GM21619 (cell line): ENCODE measurements around the gene BANF1.
A peak's percentile ranks its signal among the peaks of the same experiment; 100 is the strongest.
"Not testable (repeated sequence)": the region's sequence is repeated elsewhere in the genome, so short reads cannot be mapped to it uniquely, and the experiment has no call there.

Experiments used
- ATAC-seq: cut with Tn5 transposase; IDR thresholded peaks from one replicate; pipeline ENCODE4 v1.9.1; 2021; ENCODE audit not compliant: unreplicated experiment

The BANF1 gene

DNA sequence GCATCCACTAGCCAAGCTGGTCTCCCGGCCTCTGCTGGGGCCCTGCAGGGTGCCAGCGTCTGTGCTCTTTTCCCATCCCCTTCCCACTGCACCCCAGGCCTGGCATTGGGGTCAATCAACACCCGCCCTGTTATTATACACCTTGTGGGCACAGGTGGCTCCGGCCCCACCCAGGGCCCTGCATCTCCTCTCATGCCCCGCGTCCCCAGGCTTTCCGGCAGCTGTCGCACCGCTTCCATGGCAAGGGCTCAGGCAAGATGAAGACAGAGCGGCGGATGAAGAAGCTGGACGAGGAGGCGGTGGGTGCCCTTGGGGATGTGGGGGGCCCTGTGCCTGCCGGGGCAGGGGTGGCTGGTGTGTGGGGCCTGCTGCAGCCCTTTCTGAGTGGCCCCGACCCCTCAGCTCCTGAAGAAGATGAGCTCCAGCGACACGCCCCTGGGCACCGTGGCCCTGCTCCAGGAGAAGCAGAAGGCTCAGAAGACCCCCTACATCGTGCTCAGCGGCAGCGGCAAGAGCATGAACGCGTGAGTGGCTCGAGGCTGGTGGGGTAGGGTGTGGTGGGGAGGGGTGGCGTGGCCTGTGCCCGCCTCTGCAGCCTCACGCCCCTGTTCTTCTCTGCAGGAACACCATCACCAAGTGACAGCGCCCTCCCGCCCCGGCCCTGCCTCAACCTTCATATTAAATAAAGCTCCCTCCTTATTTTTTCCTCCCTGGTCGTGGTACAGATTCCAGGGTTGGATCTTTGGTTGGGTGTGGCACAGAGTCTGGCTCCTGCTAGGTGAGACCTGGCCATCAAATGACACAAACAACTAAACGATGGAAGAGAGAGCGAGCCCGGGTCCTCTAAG lies 23.7 kb upstream of the BANF1 start:
- no peak for ATAC-seq

DNA sequence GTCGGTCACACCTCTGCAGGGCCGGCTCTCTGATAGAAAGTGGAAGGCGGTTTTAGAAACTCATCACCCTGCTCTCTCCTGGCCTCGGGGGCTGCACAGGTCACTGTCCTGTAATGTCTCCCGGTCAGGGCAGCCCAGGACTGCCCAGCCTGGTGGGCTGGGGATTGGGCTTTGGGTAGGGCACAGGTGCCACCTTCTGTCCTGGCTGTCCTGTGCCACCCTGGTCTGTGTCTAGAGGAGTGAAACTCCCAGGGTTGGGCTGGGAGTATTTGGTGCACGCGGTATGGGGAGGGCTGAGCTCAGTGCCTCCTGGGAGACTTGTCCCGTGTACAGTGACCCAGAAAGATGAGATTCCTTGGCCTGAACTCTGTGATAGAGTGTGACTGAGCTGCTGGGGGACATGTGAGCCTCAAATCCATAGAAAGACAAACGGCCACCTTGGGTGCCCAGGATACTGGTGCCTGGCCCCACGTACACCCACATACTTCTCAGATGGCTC lies 23.0 kb upstream of the BANF1 start:
- no peak for ATAC-seq

DNA sequence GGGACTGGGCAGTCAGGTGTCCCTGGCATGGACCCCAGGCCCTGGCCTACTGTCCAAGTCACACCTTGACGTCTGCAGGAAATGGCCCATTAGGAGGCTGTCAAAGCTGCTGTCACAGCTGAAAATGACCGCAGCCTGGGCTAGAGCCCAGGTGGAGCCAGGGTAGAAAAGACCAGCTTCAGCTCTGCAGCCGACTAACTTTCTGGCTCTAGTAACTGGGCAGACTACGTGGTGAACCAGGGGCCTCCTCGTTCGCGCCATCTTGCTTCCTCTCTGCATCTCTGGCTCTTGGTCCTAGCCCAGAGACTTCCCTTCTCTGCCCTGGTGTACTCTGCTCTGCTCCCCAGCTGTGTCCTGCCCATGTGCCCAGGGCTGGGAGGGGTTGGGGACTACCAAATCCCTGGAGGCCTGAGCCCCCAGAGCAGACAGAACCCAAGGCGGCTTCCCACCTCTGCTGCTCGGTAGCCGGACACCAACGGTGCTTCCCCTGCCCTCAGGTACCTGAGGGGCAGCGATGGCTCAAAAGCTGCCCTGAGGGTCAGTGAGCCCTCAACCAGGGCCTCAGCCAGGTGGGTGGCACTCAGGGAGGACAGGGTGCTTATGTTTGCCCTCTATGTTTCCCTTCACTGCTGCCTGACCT lies 21.1 kb upstream of the BANF1 start:
- ATAC-seq: no peak

DNA sequence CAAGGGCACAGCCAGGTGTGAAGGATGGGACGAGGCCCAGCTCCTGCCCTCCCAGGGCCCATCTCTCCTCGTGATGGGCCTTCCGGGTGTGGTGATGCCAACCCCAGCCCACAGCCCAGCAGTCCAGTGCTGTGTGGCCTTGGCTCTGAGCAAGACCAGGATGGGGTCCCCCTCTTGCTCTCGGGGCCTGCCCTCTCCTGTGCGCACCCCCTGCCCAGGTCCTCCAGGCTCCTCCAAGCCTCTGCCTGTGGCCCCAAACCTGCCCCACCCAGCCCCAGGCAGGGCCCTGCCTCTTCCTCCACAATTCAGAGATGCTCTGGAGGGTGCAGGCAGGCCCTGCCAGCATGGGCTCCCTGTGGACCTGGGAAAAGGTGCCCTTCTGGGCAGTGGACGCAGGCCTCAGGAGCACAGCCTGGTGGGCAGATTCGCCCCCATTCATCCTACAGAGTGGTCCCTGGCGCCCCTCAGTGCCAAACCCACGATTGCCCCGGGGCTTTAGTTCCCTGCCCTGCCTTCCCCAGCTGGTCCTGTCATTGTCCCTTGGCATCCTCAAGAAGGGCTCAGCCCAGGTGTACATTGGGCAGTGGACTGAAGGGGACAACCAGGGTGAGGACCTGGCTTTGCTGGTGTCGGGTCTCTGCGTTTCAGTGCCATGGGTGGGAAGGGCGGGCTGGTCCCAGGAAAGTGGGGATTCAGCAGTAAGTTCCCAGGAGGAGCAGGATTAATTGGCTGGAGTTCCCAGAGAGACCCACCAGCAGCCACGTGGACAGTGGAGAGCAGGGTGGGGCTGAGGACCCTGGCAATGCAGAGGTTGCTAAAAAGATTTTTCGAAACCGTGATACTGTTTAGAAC lies 20.1 kb upstream of the BANF1 start:
- ATAC-seq: no peak

DNA sequence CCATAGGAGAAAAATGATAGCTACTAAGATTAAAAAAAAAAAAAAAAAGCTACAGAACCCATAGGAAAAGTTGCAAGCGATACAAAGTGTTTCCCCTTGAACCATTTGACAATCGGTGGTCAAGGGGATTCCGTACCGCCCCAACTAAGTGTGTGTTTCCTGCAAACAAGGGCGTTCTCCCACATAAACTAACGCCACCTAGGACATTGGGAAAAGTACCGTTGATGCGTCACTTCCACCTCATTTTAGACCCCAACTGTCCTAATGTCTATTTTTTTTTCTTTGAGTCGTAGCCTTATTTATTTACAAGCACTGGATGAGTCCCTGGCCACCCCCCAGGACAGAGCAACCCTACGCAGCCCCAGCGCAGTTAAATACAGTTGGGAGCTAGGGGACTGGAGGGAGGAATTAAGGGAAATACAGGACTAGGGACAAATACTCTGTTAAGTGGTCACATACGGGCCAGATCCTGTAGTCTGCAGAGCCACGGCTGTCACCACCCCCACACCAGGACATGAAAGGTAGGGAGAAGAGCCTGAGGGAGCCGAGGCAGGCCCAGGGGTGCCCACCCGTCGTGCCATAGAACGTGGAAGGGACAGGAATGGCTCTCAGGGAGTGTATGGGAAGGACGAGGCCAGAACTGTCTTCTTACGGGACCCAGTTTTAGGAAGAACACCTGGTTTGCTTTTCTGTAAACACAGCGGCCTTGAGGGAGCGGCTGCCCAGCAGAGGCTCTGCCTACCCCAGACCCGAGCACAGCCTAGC lies 19.3 kb upstream of the BANF1 start:
- ATAC-seq: no peak

DNA sequence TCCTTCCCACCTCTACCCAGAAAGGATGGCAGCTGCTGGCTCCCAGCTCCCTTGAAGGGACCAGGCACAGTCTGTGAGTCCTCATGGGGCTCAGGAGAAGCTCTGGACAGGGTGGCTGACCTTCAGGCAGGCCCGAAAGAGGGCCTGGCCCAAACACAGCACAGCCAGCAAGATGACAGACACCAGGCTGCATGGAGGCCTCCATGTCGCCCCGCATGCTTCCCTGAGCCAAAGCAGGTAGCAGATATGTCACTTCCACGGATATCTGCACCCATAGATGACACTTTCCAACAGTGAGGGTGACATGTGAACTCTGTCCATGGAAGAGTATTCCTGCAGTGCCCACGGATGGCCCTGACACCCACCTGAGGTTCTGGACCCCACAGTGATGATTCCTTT lies 18.7 kb upstream of the BANF1 start:
- no peak for ATAC-seq

DNA sequence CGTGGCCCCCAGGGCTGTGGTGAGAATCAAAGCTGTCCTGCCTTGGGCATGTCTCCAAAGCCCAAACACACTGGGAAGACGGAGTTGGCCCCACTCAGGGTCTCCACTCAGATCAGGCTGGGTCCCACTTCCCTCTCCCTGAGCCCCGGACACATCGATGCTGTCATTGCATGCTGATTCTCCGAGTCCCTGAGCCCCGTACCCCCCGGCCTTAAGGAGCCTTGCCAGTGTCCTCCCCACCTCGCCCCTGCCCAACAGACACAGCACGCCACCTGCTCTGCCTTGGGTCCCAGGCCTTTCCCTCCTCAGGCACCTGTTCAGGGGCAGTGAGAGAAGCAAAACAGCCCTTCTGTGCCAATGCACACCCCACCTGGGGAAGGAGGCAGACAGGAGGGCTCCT lies 15.0 kb upstream of the BANF1 start:
- no peak for ATAC-seq

DNA sequence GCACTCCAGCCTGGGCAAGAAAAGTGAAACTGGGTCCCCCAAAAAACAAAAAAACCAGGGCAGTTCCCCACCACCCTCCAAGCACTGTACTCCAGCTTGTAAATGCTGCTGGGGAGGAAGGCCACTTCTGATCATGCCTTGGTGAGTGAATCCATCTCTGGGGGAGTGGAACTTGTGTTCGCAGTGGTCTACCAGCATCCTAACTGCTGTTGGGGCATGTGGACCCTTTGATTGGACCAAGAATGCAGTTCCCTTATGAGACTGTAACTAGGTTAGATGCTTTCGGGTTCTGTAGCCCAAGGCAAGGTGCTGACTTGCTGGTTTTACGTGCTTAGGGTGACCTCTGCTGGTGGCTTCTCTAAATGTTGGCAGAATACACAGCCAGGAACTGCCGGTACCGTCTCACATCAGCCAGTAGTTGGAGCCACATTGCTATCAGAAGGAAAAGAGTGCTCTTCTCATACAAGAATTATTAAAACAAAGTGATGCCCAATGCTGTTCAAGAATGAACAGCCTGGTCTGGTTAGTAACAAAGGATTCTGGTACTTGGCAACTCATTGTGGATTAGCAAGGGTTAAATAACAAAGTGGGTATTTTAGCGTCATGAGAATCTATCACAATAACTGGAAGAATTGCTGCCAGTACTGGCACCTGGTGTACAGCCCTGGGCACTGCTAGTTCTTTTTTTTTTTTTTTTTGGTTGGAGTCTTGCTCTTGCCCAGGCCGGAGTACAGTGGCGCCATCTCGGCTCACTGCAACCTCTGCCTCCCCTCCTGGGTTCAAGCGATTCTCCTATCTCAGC lies 13.3 kb upstream of the BANF1 start:
- peak; percentile 99 for ATAC-seq

DNA sequence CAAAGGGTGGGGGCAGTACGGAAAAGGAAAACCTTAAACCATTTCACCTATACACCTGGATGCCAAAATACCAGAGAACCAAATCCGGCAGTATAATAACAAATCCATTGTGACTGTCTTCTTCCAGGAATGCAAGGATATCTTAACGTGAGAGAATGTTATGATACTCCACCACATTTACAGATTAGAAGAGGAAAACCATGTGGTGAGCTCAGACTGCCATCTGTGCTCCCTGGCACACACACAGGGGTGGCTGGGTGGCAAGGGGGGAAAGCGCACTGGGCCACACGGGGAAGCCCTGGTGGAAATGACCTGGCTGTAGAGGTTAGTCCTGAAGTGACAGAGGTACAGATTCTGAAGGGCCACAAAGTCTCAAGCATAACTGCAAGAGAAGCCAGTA lies 10.2 kb upstream of the BANF1 start:
- ATAC-seq: no peak

DNA sequence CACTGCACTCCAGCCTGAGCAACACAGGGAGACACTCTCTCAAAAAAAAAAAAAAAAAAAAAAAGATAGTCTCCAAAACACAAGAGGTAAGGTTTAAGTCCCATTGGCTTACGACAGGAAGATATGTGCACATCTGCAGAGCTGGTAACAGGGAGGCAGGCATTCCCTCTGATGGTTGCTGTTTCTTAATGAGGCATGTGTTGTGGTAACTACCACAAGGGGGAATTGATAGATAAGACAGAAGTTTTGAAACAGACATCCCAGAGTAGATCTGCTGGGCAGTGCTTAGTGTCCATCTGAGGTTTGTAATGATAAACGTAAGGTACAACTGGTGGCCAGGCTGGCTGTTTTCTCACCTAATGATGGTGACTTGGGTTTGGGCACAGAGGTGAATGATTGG lies 5.0 kb upstream of the BANF1 start:
- no peak for ATAC-seq

DNA sequence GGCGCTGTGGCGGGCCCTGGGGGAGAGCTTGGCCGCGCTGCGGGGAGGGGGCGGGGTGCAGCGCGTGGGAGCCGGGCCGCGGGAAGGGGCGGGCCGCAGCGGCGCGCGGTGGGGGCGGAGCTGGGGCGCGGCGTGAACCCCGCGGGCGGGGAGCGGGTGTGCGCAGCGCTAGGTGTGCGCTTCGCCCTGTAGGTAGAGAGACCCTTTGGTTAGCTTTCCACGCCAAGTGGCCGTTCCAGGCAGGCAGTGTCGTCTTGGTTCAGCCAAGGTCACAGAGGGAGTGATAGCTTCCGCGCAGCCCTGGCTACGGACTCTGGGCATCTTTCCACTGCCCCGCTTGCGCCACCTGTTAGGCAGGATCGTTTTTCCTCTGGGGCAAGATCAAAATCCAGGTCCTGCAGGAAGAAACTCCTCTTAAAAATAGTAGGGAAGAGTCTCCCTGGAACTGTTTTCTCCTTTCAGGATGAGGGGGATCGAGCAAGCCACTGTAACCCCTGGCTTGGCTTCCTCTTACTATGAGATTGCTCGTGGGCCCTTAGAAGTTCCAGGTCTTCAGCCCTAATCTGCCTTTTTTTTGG lies 434 bp downstream of the BANF1 start:
- peak; percentile 34 for ATAC-seq

DNA sequence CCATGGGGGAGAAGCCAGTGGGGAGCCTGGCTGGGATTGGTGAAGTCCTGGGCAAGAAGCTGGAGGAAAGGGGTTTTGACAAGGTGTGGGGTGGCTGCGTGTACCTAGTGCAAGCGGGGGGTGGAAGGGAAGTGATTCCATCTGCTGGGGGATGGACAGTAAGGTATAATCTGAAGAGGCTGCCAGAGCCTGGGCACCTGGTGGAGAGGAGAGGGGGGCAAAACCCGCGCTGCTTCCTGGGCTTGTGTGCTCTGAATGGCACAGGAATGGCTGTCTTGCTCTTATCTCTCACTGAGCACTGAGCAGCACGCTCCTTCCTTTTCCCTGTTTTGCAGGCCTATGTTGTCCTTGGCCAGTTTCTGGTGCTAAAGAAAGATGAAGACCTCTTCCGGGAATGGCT lies 988 bp downstream of the BANF1 start:
- ATAC-seq: no peak

DNA sequence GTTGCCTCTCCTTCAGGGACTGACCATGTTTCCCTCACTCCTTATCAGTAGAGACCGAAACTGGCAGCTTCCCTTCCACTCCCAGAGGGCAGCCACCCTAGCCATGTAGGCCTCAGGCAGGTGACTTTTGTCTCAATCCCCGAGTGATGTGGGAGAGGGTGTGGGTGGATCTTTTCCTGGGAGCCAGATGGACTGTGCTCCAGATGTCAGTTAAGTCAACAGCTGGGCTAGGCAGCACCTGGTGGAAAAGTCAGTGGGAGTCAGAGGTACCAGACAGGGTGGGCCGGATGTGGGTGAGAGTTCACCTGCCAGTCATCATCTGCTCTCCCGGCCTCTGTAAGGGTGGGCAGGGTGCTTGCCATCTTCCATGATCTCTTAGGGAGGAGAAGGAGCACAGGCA lies 1.9 kb downstream of the BANF1 start:
- no peak for ATAC-seq

DNA sequence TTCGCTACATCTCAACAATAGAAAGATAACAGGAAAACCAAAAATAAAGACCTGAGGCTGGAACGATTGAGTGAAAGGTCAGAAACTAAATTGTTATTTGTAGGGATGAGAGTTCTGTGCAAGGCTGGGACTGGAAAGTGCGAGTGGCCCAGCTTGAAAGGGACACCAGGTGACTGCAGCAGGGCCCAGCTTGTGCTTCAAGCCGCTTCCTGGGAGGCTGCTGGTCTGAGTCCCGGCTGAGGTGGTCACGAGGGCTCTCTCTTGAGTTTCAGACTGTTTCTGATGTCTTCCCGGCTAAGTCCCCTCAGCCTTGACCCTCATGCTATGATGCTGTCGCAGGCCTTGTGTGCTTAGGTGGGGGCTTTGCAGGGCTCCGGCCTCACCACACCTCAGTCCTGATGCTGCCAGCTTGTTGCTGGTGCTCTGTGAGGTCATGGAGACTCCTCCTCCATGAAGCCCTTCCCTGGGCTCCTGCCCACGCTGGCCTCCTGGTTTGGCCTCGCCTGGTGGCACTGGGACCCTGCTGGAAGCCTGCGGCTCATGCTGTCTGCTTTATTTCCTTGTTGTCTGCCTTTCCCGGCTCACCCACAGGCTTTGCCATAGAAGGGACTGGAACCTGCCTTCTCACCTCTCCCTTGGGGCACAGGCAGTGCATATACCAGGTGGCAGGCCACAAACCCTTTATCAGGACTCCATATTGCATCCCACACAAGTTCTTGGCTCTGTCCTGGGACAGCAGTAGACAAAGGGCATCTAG lies 4.0 kb downstream of the BANF1 start:
- ATAC-seq: no peak

DNA sequence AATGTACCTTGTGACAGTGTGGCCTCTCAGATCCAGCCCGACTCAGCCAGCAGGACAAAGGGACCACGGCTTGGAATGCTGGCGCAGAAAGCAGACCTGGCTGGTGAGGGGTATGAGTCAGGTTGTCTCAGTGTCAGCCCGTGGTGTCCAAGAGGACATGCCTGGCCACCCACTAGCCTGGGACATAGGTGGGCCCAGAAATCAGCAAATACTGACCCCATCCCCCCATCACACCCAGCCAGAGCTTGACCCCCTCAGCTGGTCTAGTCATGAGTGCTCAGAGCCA lies 4.5 kb downstream of the BANF1 start:
- no peak for ATAC-seq

DNA sequence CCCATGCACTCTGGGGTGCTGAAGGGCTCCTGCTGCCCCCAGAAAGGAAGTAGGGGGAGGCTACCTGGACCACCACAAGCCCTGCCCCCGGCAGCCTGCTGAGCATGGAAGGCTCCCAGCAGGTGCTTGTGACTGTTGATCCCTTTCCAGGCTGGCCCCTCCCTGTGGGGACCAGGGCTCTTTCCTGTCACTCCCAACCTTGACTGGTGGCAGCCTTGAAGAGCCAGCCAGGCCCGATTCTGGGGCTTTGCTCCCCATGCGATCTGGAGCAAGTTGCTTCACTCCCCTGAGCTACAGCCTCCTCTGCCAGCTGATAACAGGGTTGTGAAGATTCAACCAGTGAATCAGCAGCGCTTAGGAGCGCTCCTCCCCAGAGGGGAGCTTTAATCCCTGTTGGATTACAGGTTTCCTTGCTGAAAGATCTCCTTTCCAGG lies 4.9 kb downstream of the BANF1 start:
- ATAC-seq: no peak

DNA sequence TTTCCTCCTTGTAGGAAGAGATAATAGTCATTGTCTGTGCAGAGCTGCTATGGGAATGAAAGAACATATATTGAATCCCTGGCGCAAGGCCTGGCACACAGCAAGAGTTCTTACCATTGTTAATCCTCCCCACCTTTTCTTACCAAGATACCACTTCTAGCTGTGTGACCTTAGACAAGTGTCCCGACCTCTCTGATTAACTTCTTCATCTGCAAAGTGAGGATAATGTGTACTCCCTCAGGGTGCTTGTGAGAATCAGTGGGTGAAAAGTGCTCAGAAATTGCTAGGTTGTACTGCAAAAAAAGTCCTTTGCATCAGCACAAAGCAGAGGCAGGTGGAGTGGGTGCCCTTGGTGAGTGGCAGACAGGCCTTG lies 5.8 kb downstream of the BANF1 start:
- ATAC-seq: no peak

DNA sequence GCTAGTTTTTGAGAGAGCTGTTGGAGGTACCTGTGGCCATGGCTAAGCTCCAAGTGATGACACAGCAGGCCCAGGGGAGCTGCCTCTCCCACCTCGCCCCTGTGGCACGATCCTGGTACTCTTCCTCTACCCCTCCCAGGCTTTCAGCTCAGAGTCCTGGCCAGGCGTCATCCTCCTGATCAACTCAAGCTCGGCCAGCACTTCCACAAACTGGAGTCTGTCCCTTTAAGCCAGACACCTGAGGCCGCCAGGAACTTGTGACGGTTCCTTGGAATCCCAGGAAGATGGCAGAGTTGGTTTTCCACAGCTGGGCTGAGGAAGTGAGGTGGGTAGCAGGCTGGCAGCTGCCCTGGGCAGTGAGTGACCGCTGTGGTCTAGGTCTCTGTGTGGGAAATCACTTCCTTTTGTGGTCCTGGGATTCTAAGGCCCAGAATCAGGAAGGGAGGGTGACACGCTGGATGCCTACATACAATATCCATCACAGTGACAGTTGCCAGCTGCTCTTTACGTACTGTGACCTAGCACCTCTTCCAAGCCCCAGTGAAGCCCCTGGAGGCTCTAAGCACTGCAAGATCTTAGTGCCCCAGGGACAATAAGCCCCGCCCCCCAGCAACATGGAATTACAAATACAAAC lies 6.3 kb downstream of the BANF1 start:
- no peak for ATAC-seq

DNA sequence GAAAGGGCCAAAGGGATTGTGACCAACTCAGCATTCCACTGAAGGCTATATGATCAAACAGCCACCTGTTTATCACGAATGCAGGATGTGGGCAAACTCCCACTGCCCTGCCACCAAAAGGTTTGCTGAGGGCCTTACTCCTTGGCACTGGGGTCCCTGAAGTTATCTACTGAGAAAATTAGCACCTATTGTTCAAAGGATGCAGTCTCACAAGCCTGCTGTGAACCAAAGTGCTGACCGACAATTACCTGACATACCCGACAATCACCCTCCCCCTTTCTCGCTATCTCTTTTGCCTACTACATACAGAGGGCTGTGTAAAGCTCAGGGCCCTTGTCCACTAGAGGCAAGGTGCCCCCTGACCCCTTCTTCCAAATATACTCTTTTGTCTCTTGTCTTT lies 7.7 kb downstream of the BANF1 start:
- not testable (repeated sequence) for ATAC-seq
